Peyer's patch (tissue), 4 donors: ENCODE results near the gene CDH4. TPM values are rescaled to one million over a fixed set of nuclear protein-coding genes. Genes with fewer than 3 reads are reported as not detected.

Source experiments
- DNase-seq, 3 donors: peaks; one replicate each; pipeline ENCODE4 v3.0.0-alpha.2; 2017 to 2019
- H3K27ac ChIP-seq, 4 donors: fragments of 200-600 bp; sonication (generic); one replicate each; pipeline ENCODE4 v1.5.1; 2016 to 2019
- H3K27me3 ChIP-seq, 2 donors: fragments of 200-600 bp; sonication (generic); one replicate each; pipeline ENCODE4 v1.5.1; 2019
- H3K36me3 ChIP-seq, 3 donors: fragments of 200-600 bp; sonication (generic); one replicate each; pipeline ENCODE4 v1.5.1; 2016 to 2019
- H3K4me1 ChIP-seq, 4 donors: fragments of 200-600 bp; sonication (generic); one replicate each; pipeline ENCODE4 v1.5.1; 2016 to 2019
- H3K4me3 ChIP-seq, 4 donors: fragments of 200-600 bp; sonication (generic); 1 replicate in 3 of 4; 2 replicates in 1 of 4; pipeline ENCODE4 v1.5.1; 2016 to 2019; ENCODE audit warnings: mild to moderate bottlenecking in 1 of 4
- H3K9me3 ChIP-seq, 4 donors: fragments of 200-600 bp; sonication (generic); one replicate each; pipeline ENCODE4 v1.5.1; 2016 to 2019; ENCODE audit warnings: mild to moderate bottlenecking in 1 of 4
- POLR2A ChIP-seq, 2 donors: fragments of 450-650 bp; IDR thresholded peaks; one replicate each; pipeline ENCODE4 v1.5.1; 2017; ENCODE audit warnings: antibody characterized with exemption in 2 of 2, mild to moderate bottlenecking in 2 of 2, moderate library complexity in 2 of 2
- total RNA-seq, 4 donors: library from RNA; depleted of rRNA; stranded (reverse); fragments of >200 nt; gene quantifications; one replicate each; pipeline ENCODE4 v1.1.0, GENCODE V29; 2016
- TF ChIP-seq, protein P1 (sequence below), 6 experiments: fragments of 450-650 bp in 4 of 6; fragments of 200-600 bp in 2 of 6; sonication (generic) in 1 of 6; IDR thresholded peaks; one replicate each; pipeline ENCODE4 v1.5.1; 2017 to 2019; ENCODE audit warnings: antibody characterized with exemption in 6 of 6, mild to moderate bottlenecking in 3 of 6, moderate library complexity in 1 of 6

The CDH4 gene
- total RNA-seq, 4 donors from 2014 or later: 0.27 TPM; not detected in 3

- Histone ChIP-seq H3K27me3 (no peaks in the 10 kb centered on the region), H3K4me3 (no peak overlapping the region), H3K27ac (no peak overlapping the region), H3K4me1 (no peaks in the 10 kb centered on the region), H3K36me3 (no peaks in the 10 kb centered on the region), H3K9me3 (no peaks in the 10 kb centered on the region)
- TF ChIP-seq, protein P1, sequence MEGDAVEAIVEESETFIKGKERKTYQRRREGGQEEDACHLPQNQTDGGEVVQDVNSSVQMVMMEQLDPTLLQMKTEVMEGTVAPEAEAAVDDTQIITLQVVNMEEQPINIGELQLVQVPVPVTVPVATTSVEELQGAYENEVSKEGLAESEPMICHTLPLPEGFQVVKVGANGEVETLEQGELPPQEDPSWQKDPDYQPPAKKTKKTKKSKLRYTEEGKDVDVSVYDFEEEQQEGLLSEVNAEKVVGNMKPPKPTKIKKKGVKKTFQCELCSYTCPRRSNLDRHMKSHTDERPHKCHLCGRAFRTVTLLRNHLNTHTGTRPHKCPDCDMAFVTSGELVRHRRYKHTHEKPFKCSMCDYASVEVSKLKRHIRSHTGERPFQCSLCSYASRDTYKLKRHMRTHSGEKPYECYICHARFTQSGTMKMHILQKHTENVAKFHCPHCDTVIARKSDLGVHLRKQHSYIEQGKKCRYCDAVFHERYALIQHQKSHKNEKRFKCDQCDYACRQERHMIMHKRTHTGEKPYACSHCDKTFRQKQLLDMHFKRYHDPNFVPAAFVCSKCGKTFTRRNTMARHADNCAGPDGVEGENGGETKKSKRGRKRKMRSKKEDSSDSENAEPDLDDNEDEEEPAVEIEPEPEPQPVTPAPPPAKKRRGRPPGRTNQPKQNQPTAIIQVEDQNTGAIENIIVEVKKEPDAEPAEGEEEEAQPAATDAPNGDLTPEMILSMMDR (IDR thresholded peaks at IDR 0.05): no peak
- no peak for TF ChIP-seq POLR2A (IDR thresholded peaks at IDR 0.05)
- DNase-seq: peak in 1 of 3 donors; percentile 11
Measured at GRCh38 chr20:61755971-61756845, 504.1 kb downstream of the CDH4 start.

DNA sequence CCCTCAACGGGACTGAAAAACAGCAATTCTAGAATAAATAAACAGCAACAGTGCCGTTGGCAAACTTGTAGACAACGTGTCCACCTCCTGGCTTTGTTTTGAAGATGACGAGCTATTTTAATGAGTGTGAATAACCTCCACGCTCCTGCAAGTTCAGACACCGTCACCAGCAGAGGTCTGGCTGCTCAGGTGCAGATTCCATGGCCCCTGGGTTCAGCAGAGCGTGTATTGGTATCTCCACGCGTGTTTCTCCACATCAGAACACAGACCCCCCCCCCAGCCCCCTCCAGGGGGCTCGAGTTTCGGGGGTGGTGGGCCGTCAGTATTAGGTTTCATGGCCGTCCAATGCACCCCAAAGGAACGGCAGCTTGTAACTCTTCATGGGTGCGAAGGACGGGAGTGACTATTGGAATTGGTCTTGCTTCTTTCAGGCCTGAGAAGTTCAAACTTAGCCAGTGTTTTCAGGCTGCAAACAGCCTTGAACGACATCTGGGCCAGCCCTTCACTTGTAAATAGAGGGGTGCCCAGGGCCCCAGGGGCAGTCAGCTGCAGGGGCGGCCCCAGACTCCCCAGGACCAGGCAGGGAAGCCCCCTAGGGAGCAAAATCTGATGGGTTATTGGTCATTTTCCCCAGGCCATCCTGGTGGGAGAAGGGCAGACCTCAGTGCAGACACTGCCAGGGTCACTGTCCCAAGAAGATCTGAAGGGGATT lies 505.1 kb downstream of the CDH4 start:
- no peak for TF ChIP-seq POLR2A (IDR thresholded peaks at IDR 0.05)
- TF ChIP-seq, protein P1 (IDR thresholded peaks at IDR 0.05): no peak
- Histone ChIP-seq H3K36me3 (no peaks in the 10 kb centered on the region), H3K27me3 (no peaks in the 10 kb centered on the region), H3K27ac (no peak overlapping the region), H3K4me3 (no peak overlapping the region), H3K4me1 (no peaks in the 10 kb centered on the region), H3K9me3 (no peaks in the 10 kb centered on the region)
- DNase-seq: peak in 1 of 3 donors; percentile 24

DNA sequence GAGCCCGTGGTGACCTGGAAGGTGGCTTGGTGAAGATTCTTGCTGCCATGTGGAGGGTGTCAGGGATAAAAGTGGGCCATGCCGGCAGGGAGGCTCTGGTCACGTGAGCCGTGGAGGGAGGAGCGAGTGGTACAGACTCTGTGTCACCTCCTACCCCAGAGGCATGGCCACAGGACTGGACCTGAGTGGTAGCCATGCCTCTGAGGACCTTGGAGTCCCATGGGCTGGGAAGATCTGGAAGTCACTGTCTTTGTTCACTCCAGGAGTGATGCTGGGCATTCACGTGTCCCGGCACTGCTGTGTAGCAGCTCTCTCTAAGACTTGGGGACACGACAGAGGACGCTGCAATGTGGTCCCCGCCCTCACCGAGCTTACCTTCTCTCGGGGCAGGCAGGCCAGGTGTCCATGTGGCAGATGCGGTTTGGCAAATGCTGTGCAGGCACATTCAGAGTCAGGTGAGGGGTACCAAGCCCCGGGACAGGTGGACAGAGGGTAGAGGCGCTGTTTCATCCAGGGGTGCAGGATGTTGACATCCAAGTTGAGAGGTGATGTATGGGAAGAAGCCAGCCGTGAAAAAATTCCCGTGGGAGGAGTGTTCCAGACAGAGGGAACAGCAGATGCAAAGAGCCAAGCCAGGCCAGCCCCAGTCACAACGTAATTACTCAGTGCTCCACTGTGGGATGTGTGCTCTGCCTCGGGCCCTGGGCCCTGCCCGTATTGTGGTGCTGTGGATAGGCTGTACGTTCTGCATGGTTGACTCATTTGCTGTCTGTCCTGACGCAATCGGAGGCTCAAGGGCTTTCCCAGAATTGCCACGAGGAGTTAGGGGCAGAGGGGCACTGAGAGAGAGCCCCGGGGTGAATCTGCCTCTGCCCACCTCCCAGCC lies 505.9 kb downstream of the CDH4 start:
- no peaks in the 10 kb centered on the region for H3K9me3 ChIP-seq
- H3K27ac ChIP-seq: no peak overlapping the region
- H3K36me3 ChIP-seq: no peaks in the 10 kb centered on the region
- DNase-seq: peak in 1 of 3 donors; percentile 24
- no peaks in the 10 kb centered on the region for H3K4me1 ChIP-seq
- H3K4me3 ChIP-seq: no peak overlapping the region
- no peak for TF ChIP-seq POLR2A (IDR thresholded peaks at IDR 0.05)
- TF ChIP-seq, protein P1 (IDR thresholded peaks at IDR 0.05): no peak
- no peaks in the 10 kb centered on the region for H3K27me3 ChIP-seq

DNA sequence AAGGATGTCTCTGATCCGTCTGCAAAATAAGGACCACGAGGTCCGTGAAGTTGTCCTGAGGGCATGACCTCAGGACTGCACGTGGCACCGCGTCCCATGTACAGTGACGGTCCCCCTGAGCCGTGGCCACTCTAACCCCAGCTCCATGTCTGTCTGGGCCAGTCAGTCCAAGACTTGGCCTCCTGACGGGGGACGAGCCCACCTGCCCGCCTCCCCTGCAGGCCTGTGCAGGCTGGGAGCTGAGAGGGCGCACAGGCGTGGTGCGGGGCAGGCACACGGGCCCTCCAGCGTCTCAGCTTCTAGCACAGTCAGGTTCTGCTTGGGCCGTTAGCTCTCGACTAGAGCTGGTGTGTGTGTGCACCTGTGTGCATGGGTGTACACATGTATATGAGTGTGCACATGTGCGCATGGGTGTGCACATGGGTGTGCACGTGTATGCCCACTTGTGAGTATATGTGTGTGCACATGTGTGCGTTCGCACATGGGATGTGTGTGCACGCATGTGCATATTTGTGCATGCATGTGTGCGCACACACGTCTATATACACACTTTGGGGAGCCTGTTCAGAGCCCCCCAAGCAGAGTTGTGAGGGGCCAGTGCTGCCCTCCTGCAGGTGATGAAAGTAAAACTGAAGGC lies 506.6 kb downstream of the CDH4 start:
- DNase-seq: peak in 1 of 3 donors; percentile 19
- Histone ChIP-seq H3K36me3 (no peaks in the 10 kb centered on the region), H3K4me3 (no peak overlapping the region), H3K27me3 (no peaks in the 10 kb centered on the region), H3K4me1 (no peaks in the 10 kb centered on the region), H3K27ac (no peak overlapping the region), H3K9me3 (no peaks in the 10 kb centered on the region)
- TF ChIP-seq POLR2A (IDR thresholded peaks at IDR 0.05): no peak
- TF ChIP-seq, protein P1 (IDR thresholded peaks at IDR 0.05): no peak
